H1 (cell line): ENCODE results near the gene OGG1. TPM values are rescaled to one million over a fixed set of nuclear protein-coding genes. Genes with fewer than 3 reads are reported as not detected.

Experiments used
- EGR1 ChIP-seq: IDR thresholded peaks from 2 replicates; pipeline ENCODE4 v1.6.1; 2011; ENCODE audit warnings: low read depth, low read length, borderline replicate concordance
- EZH2 ChIP-seq: fragments of 200-600 bp; sonication (generic); IDR thresholded peaks from 2 replicates; pipeline ENCODE4 v1.7.1; 2012; ENCODE audit warnings: low read depth, mild to moderate bottlenecking, moderate library complexity, low read length, inconsistent platforms; ENCODE audit not compliant: severe bottlenecking
- MAX ChIP-seq: IDR thresholded peaks from 2 replicates; pipeline ENCODE4 v1.6.1; 2012; ENCODE audit warnings: inconsistent platforms
- RAD21 ChIP-seq, 2 experiments: IDR thresholded peaks in 1 of 2; conservative IDR thresholded peaks in 1 of 2; 2 replicates each; pipeline ENCODE4 v1.6.1; 2011; ENCODE audit warnings: low read depth in 2 of 2, low read length in 2 of 2, improper control_type of control experiment in 1 of 2, inconsistent platforms in 1 of 2, mild to moderate bottlenecking in 1 of 2, moderate library complexity in 1 of 2
- SIX5 ChIP-seq: IDR thresholded peaks from 2 replicates; pipeline ENCODE4 v1.6.1; 2011; ENCODE audit warnings: mild to moderate bottlenecking, low read depth, low read length
- SRF ChIP-seq: IDR thresholded peaks from 2 replicates; pipeline ENCODE4 v1.6.1; 2011; ENCODE audit warnings: mild to moderate bottlenecking, low read depth, low read length, moderate library complexity
- polyA plus RNA-seq, 7 experiments: library from polyadenylated mRNA; depleted of rRNA in 3 of 7; stranded (reverse) in 5 of 7; unstranded in 2 of 7; fragments of >200 nt in 5 of 7; fragments of 200-250 nt in 2 of 7; gene quantifications; 1 replicate in 5 of 7; 2 replicates in 1 of 7; 4 replicates in 1 of 7; pipeline versions ENCODE4 v1.2.1 to v1.2.3, GENCODE V29; 2011 to 2013; ENCODE audit warnings: missing spikeins in 2 of 7, mixed read lengths in 2 of 7
- total RNA-seq: library from RNA; stranded (reverse); fragmentation: NEBNext Ultra II Directional; extraction: Animal tissue kit (Norgen Biotek cat#: 25700); gene quantifications from 2 replicates; pipeline ENCODE4 v1.2.1, GENCODE V29; 2021

Gene OGG1
- total and polyA plus RNA-seq, 2 of the 8 experiments (the other 6 are each of a cell fraction or from before 2014, with no cell fraction given) = 29.6 to 46.8 TPM

- TF ChIP-seq SIX5 (no peak), SRF (no peak), MAX (no peak), EZH2 (no peak), RAD21 (IDR thresholded peaks at IDR 0.05 in 1 of 2, conservative IDR thresholded peaks at IDR 0.05 in 1 of 2; ENCODE audit: low read depth in 2 of 2, low read length in 2 of 2) (no peak), EGR1 (no peak)
Observed at GRCh38 chr3:9791127-9791526, 41.4 kb downstream of the OGG1 start (continued).
